PC-3 (cell line): ENCODE data around the gene ZNF385B. TPM values are rescaled to one million over a fixed set of nuclear protein-coding genes. Genes with fewer than 3 reads are reported as not detected.

Experiments used
- ATAC-seq: fragments of 200-7000 bp; cut with Tn5 transposase; 2 replicates; pipeline ENCODE4 v1.9.1; 2020; ENCODE audit warnings: mild to moderate bottlenecking, moderate library complexity
- BruUV-seq: library from RNA; stranded (reverse); fragments of 400-500 nt; replicated peaks from 2 replicates; lab custom pipeline; 2021; lab: Mats Ljungman, UMichigan
- CTCF ChIA-PET: fragments of 300-600 bp; sonication (Branson Sonifier 250); formaldehyde crosslinking; loops from one replicate; lab custom pipeline; 2022; ENCODE audit warnings: antibody characterized with exemption; lab: Charles Lee
- POLR2A ChIA-PET: fragments of 300-600 bp; sonication (Branson Sonifier 250); formaldehyde crosslinking; loops from one replicate; lab custom pipeline; 2022; ENCODE audit warnings: antibody characterized with exemption; ENCODE audit not compliant: unreplicated experiment; lab: Charles Lee
- DNase-seq: peaks from one replicate; pipeline ENCODE4 v3.0.0-alpha.2; 2015
- H2AFZ ChIP-seq: fragments of 300-600 bp; sonication (generic); 2 replicates; pipeline ENCODE4 v1.6.0; 2016; ENCODE audit warnings: antibody characterized with exemption, low read length
- H3F3A ChIP-seq: fragments of 300-600 bp; sonication (generic); one replicate; pipeline ENCODE4 v1.6.0; 2017; ENCODE audit warnings: antibody characterized with exemption, low read length, control low read depth, mild to moderate bottlenecking; ENCODE audit not compliant: unreplicated experiment
- H3K27ac ChIP-seq: fragments of 300-600 bp; sonication (generic); 2 replicates; pipeline ENCODE4 v1.5.1; 2016; ENCODE audit warnings: mild to moderate bottlenecking, low read length
- H3K27me3 ChIP-seq: fragments of 300-600 bp; sonication (generic); 2 replicates; pipeline ENCODE4 v1.6.1; 2016; ENCODE audit warnings: low read length, mixed read lengths
- H3K36me3 ChIP-seq: fragments of 300-600 bp; sonication (generic); 2 replicates; pipeline ENCODE4 v1.6.1; 2016; ENCODE audit warnings: low read depth, mixed run types, low read length, mixed read lengths
- H3K4me1 ChIP-seq: fragments of 300-600 bp; sonication (generic); 2 replicates; pipeline ENCODE4 v1.5.1; 2016; ENCODE audit warnings: low read length; ENCODE audit not compliant: insufficient read depth
- H3K4me2 ChIP-seq: fragments of 300-600 bp; sonication (generic); 2 replicates; pipeline ENCODE4 v1.6.0; 2016; ENCODE audit warnings: low read length
- H3K4me3 ChIP-seq: fragments of 300-600 bp; sonication (generic); 2 replicates; pipeline ENCODE4 v1.5.1; 2016; ENCODE audit warnings: mild to moderate bottlenecking, low read length, mixed read lengths
- H3K79me2 ChIP-seq: fragments of 300-600 bp; sonication (generic); 2 replicates; pipeline ENCODE4 v1.6.1; 2017; ENCODE audit warnings: low read length, mixed read lengths
- H3K9ac ChIP-seq: fragments of 300-600 bp; sonication (generic); 2 replicates; pipeline ENCODE4 v1.6.0; 2016; ENCODE audit warnings: mild to moderate bottlenecking, low read length
- H3K9me2 ChIP-seq: fragments of 300-600 bp; sonication (generic); replicated peaks from 2 replicates; pipeline ENCODE4 v1.6.1; 2016; ENCODE audit warnings: mixed run types, low read length, mixed read lengths
- H3K9me3 ChIP-seq: fragments of 300-600 bp; sonication (generic); 2 replicates; pipeline ENCODE4 v1.6.1; 2016; ENCODE audit warnings: low read length, mixed read lengths
- H4K20me1 ChIP-seq: fragments of 300-600 bp; sonication (generic); 2 replicates; pipeline ENCODE4 v1.6.1; 2016; ENCODE audit warnings: low read length, mixed read lengths
- CTCF ChIP-seq: fragments of 300-600 bp; sonication (generic); conservative IDR thresholded peaks from 2 replicates; pipeline ENCODE4 v1.5.1; 2017; ENCODE audit warnings: antibody characterized with exemption, low read depth, mild to moderate bottlenecking, low read length
- EZH2 ChIP-seq: fragments of 300-600 bp; sonication (generic); IDR thresholded peaks from one replicate; pipeline ENCODE4 v1.6.1; 2017; ENCODE audit warnings: antibody characterized with exemption, mild to moderate bottlenecking, low read length; ENCODE audit not compliant: unreplicated experiment
- EZH2phosphoT487 ChIP-seq: fragments of 300-600 bp; sonication (generic); IDR thresholded peaks from 2 replicates; pipeline ENCODE4 v1.6.1; 2018; ENCODE audit warnings: mild to moderate bottlenecking, antibody characterized with exemption, low read length, borderline replicate concordance
- intact Hi-C: fragments of 100-400 bp; cut with micrococcal nuclease; formaldehyde crosslinking; loops from 2 replicates; pipeline ENCODE4 v1.9.0; 2023
- total RNA-seq: library from RNA; depleted of rRNA; stranded (reverse); fragments of >200 nt; gene quantifications from 2 replicates; pipeline ENCODE4 v1.2.3, GENCODE V29; 2014

ZNF385B gene
- total RNA-seq, 1 experiment from 2014 or later, result 2.4 TPM

- Histone ChIP-seq H2AFZ (no peak overlapping the region), H3K4me2 (no peak overlapping the region), H3K9me2 (no peaks in the 10 kb centered on the region), H3K4me1 (no peaks in the 10 kb centered on the region), H3K4me3 (no peak overlapping the region), H3K27ac (no peak overlapping the region), H3K36me3 (no peaks in the 10 kb centered on the region), H3K9me3 (no peaks in the 10 kb centered on the region), H3K9ac (no peak overlapping the region), H3K27me3 (no peaks in the 10 kb centered on the region), H3K79me2 (no peaks in the 10 kb centered on the region), H4K20me1 (no peaks in the 10 kb centered on the region), H3F3A (no peaks in the 10 kb centered on the region)
- ChIA-PET POLR2A (no interaction called here), CTCF (no interaction called here)
- DNase-seq, result no peak
- TF ChIP-seq CTCF (no peak), EZH2 (no peak), EZH2phosphoT487 (no peak)
- intact Hi-C loops, result no loop called here
- ATAC-seq, result no peak
- BruUV-seq, result no TSS peak
Observed at GRCh38 chr2:179438654-179439053, 422.8 kb downstream of the ZNF385B start.

- H3F3A ChIP-seq, result no peaks in the 10 kb centered on the region
- ATAC-seq (no peak), DNase-seq (no peak)
- no peak overlapping the region for H3K9ac ChIP-seq
- H4K20me1 ChIP-seq, result no peaks in the 10 kb centered on the region
- no peaks in the 10 kb centered on the region for H3K4me1 ChIP-seq
- POLR2A ChIA-PET, result no interaction called here
- no TSS peak for BruUV-seq
- intact Hi-C loops, result no loop called here
- no peak overlapping the region for H2AFZ ChIP-seq
- no peaks in the 10 kb centered on the region for H3K79me2 ChIP-seq
- H3K27me3 ChIP-seq, result no peaks in the 10 kb centered on the region
- TF ChIP-seq EZH2phosphoT487, result no peak
- H3K9me3 ChIP-seq, result no peaks in the 10 kb centered on the region
- H3K9me2 ChIP-seq, result no peaks in the 10 kb centered on the region
- no peaks in the 10 kb centered on the region for H3K36me3 ChIP-seq
- H3K27ac ChIP-seq, result no peak overlapping the region
- H3K4me3 ChIP-seq, result no peak overlapping the region
- no peak overlapping the region for H3K4me2 ChIP-seq
- CTCF ChIA-PET, result interaction anchor here (0.6 kb wide), 1 partner anchor 609 kb away, joined by 4 read pairs; no protein-coding TSS in a partner anchor
Observed at GRCh38 chr2:179437430-179437829, 424.0 kb downstream of the ZNF385B start.

GRCh38 chr2:179435566-179435965 is 425.8 kb downstream of the ZNF385B start:
- no peak overlapping the region for H2AFZ ChIP-seq
- H4K20me1 ChIP-seq, result no peaks in the 10 kb centered on the region
- TF ChIP-seq EZH2phosphoT487, result no peak
- no peak for TF ChIP-seq EZH2
- TF ChIP-seq CTCF, result no peak
- no peak overlapping the region for H3K27ac ChIP-seq
- H3K4me2 ChIP-seq, result no peak overlapping the region
- H3K9me2 ChIP-seq, result no peaks in the 10 kb centered on the region
- no TSS peak for BruUV-seq
- CTCF ChIA-PET, result no interaction called here
- intact Hi-C loops, result no loop called here
- no peaks in the 10 kb centered on the region for H3K27me3 ChIP-seq
- no peaks in the 10 kb centered on the region for H3K4me1 ChIP-seq
- no peaks in the 10 kb centered on the region for H3K36me3 ChIP-seq
- H3K79me2 ChIP-seq, result no peaks in the 10 kb centered on the region
- POLR2A ChIA-PET, result no interaction called here
- no peak overlapping the region for H3K4me3 ChIP-seq
- H3K9me3 ChIP-seq, result no peaks in the 10 kb centered on the region
- ATAC-seq (no peak), DNase-seq (no peak)
- H3K9ac ChIP-seq, result no peak overlapping the region
- H3F3A ChIP-seq, result no peaks in the 10 kb centered on the region
